HEK293T (cell line): ENCODE data around the gene SETBP1.

Experiments
- CTCF ChIA-PET: fragments of 350-600 bp; formaldehyde crosslinking; extraction: SDS; loops from one replicate; lab custom pipeline; 2021; ENCODE audit warnings: antibody characterized with exemption, inconsistent platforms; lab: Yijun Ruan, JAX
- POLR2A ChIA-PET: fragments of 350-600 bp; formaldehyde crosslinking; extraction: SDS; loops from one replicate; lab custom pipeline; 2020; ENCODE audit warnings: antibody characterized with exemption, inconsistent platforms; lab: Yijun Ruan, JAX
- DNase-seq: peaks from one replicate; pipeline ENCODE4 v3.0.0; 2012; ENCODE audit warnings: mixed read lengths; ENCODE audit errors: extremely low spot score
- ARNT ChIP-seq: fragments of 450-650 bp; IDR thresholded peaks from 2 replicates; pipeline ENCODE4 v1.6.1; 2017; ENCODE audit warnings: mild to moderate bottlenecking
- BHLHE40 ChIP-seq: fragments of 450-650 bp; IDR thresholded peaks from 2 replicates; pipeline ENCODE4 v1.6.1; 2016; ENCODE audit warnings: mild to moderate bottlenecking, moderate library complexity, borderline replicate concordance
- CTBP1 ChIP-seq: fragments of 450-650 bp; IDR thresholded peaks from 2 replicates; pipeline ENCODE4 v1.6.1; 2016; ENCODE audit warnings: borderline replicate concordance
- ELF4 ChIP-seq: fragments of 450-650 bp; IDR thresholded peaks from 2 replicates; pipeline ENCODE4 v1.6.1; 2017; ENCODE audit warnings: antibody characterized with exemption
- FOXA1 ChIP-seq: fragments of 450-650 bp; IDR thresholded peaks from 2 replicates; pipeline ENCODE4 v1.6.1; 2016; ENCODE audit warnings: mild to moderate bottlenecking
- FOXK2 ChIP-seq: fragments of 450-650 bp; IDR thresholded peaks from 2 replicates; pipeline ENCODE4 v1.6.1; 2016; ENCODE audit warnings: mild to moderate bottlenecking
- FOXM1 ChIP-seq: fragments of 450-650 bp; IDR thresholded peaks from 2 replicates; pipeline ENCODE4 v1.6.1; 2017; ENCODE audit warnings: mild to moderate bottlenecking, borderline replicate concordance
- HDGF ChIP-seq: fragments of 450-650 bp; IDR thresholded peaks from 2 replicates; pipeline ENCODE4 v1.6.1; 2017; ENCODE audit warnings: antibody characterized with exemption, borderline replicate concordance
- L3MBTL2 ChIP-seq: fragments of 450-650 bp; conservative IDR thresholded peaks from 2 replicates; pipeline ENCODE4 v1.6.1; 2016; ENCODE audit warnings: mild to moderate bottlenecking
- LEF1 ChIP-seq: fragments of 450-650 bp; IDR thresholded peaks from 2 replicates; pipeline ENCODE4 v1.6.1; 2017; ENCODE audit warnings: mild to moderate bottlenecking, borderline replicate concordance
- NFRKB ChIP-seq: fragments of 450-650 bp; IDR thresholded peaks from 2 replicates; pipeline ENCODE4 v1.6.1; 2016; ENCODE audit warnings: mild to moderate bottlenecking, moderate library complexity
- SP1 ChIP-seq: fragments of 450-650 bp; IDR thresholded peaks from 2 replicates; pipeline ENCODE4 v1.6.1; 2017
- SUZ12 ChIP-seq: fragments of 450-650 bp; IDR thresholded peaks from 2 replicates; pipeline ENCODE4 v1.6.1; 2016; ENCODE audit warnings: mild to moderate bottlenecking
- TARDBP ChIP-seq: fragments of 450-650 bp; IDR thresholded peaks from 2 replicates; pipeline ENCODE4 v1.6.1; 2016
- ZNF384 ChIP-seq: fragments of 450-650 bp; IDR thresholded peaks from 2 replicates; pipeline ENCODE4 v1.6.1; 2016
- TF ChIP-seq, protein P1 (sequence below): fragments of 450-650 bp; IDR thresholded peaks from 2 replicates; pipeline ENCODE4 v1.6.1; 2016

Gene SETBP1

DNA sequence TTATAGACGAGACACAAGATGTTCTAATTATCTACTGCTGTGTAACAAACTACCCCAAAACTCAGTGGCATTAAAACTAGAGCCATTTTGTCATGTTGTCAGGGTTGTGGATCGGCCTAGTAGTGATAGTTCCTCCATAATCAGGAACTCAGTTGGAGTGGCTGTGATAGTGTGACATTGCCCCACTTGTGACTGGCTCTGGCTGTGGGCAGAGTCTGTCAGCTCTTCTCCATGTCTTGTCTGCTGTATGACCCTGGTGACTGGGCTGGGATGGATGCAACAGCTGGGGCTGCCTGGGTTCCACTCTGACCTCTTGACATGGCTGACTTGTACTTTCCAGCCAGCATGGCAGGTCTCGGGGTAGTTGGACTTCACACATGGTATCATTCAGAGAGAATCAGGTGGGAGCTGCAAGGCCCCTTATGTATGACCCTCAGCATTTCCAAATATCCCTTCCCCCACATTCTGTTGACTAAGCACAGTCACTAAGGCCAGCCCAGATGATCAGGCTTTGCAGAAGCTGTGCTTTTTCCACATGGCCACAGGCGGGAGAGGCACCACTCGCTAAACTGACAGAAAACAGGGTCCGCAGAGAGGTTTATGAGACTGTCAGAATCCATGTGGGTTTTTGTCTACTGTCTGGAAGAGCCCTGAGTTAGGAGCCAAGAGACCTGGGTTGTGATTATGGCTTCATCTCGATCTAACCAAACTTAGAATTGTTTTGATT is 50.3 kb downstream of the SETBP1 start:
- ChIA-PET CTCF (no interaction called here), POLR2A (no interaction called here)
- DNase-seq, result no peak
- TF ChIP-seq ELF4, result no peak
- no peak for TF ChIP-seq ZNF384
- no peak for TF ChIP-seq FOXM1
- no peak for TF ChIP-seq BHLHE40
- no peak for TF ChIP-seq L3MBTL2
- TF ChIP-seq TARDBP, result no peak
- TF ChIP-seq CTBP1, result no peak
- no peak for TF ChIP-seq FOXK2
- TF ChIP-seq ARNT, result no peak
- no peak for TF ChIP-seq SP1
- no peak for TF ChIP-seq HDGF
- no peak for TF ChIP-seq SUZ12
- TF ChIP-seq FOXA1, result no peak
- no peak for TF ChIP-seq NFRKB
- no peak for TF ChIP-seq LEF1

DNA sequence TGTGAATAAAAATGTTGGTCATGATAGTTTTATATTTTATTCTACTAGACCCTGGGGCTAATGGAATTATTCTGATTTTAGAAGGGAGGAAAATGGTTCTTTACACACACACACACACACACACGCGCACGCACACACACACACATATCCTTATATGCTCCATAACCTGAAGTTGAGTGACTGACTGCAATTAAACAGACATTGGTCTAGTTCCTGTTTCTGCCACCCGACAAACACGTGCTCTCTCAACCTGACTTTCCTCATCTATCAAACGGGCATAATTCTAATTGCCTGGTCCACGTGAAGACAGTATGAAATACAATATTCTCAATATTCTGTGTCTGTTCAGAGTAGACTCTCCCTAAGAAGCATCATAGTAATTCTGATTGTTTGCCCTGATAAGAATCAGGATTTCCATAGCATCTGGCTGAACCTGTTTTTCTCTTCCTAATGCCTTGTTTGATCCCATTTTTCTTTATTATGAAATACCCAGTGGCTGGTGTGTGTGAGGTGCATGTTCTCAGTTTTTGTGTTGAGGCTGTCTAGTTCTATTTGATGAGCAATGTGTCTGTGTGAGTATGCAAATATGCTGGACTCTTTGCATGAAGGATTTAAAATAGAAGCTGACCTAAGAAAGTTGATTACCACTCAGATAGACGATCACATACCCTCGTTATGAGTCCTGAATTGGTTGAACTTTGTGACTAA is 51.0 kb downstream of the SETBP1 start:
- POLR2A ChIA-PET, result no interaction called here
- DNase-seq, result no peak
- CTCF ChIA-PET, result no interaction called here
- TF ChIP-seq HDGF, result no peak
- no peak for TF ChIP-seq L3MBTL2
- TF ChIP-seq NFRKB, result no peak
- no peak for TF ChIP-seq BHLHE40
- no peak for TF ChIP-seq ZNF384
- TF ChIP-seq CTBP1, result no peak
- no peak for TF ChIP-seq TARDBP
- TF ChIP-seq, protein P1, sequence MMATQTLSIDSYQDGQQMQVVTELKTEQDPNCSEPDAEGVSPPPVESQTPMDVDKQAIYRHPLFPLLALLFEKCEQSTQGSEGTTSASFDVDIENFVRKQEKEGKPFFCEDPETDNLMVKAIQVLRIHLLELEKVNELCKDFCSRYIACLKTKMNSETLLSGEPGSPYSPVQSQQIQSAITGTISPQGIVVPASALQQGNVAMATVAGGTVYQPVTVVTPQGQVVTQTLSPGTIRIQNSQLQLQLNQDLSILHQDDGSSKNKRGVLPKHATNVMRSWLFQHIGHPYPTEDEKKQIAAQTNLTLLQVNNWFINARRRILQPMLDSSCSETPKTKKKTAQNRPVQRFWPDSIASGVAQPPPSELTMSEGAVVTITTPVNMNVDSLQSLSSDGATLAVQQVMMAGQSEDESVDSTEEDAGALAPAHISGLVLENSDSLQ, result no peak
- no peak for TF ChIP-seq SP1
- TF ChIP-seq LEF1, result no peak
- TF ChIP-seq FOXK2, result no peak
- TF ChIP-seq FOXA1, result no peak
- TF ChIP-seq ARNT, result no peak
- TF ChIP-seq SUZ12, result no peak
- no peak for TF ChIP-seq FOXM1
- no peak for TF ChIP-seq ELF4

GRCh38 chr18:44732238-44732563 is 51.5 kb downstream of the SETBP1 start:
- CTCF ChIA-PET, result no interaction called here
- TF ChIP-seq FOXK2, result no peak
- no peak for TF ChIP-seq FOXA1
- TF ChIP-seq LEF1, result no peak
- TF ChIP-seq ARNT, result no peak
- POLR2A ChIA-PET, result no interaction called here

DNA sequence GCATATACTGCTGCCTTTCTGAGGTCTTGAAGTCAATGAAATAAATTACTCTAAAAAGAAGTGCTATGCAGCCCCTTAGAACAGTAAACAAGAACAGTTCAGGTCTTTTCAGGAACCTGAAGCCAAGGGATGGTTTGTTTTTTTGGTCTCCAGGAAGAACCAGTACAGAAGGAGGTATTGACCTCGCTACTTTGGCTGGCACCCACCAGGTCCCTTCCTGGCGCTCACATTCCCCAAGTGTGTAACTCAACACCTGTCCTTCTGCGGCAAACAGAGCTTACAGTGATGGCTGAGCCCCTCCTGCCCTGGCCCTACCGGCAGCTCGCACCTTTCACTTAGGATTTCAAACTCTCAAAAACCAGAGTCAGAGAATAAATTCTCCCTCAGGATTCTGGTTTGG is 51.9 kb downstream of the SETBP1 start:
- ChIA-PET POLR2A (no interaction called here), CTCF (interaction anchor here (0.7 kb wide), 1 partner anchor 94 kb away, joined by 3 read pairs; no protein-coding TSS in a partner anchor)
- TF ChIP-seq ARNT (no peak), SP1 (no peak), LEF1 (no peak), L3MBTL2 (no peak), CTBP1 (no peak), FOXM1 (no peak), ELF4 (no peak), FOXK2 (no peak), TARDBP (no peak), HDGF (no peak)
- DNase-seq, result no peak

More at GRCh38 chr18:44732238-44732563, 51.5 kb downstream of the SETBP1 start:
- DNase-seq, result no peak

DNA sequence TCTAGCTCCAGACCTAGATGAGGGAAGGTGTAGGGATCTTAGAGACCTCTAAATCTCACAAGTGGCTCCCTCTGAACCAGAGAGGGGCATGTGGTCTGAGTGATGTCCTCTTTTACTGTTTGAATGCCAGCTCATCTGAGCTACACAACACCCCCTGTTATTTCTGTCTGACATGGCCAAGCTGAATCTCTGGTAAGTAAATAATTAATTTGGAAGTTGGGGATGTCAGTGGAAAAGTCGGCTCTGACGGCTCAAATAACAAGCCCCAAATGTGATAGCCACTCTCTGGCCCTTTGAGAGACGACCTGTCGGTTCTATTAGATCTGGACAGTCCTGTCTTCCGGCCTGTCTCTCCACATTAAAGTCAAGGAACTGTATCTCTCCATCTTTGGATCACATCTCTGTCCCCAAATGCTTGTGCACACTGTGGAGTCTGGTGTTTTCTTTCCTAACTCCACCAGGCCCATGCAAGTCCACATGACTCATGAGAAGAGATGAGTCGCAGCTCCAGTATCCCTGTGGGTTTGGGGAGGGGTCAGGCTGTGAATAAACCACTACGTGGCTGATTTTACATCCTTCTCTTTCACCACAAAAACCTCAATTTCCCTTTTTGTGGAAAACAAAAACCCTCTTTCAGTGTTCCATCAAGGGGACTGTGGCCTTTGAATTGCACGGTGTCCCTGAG is 52.5 kb downstream of the SETBP1 start:
- ChIA-PET CTCF (interaction anchor here (0.7 kb wide), 1 partner anchor 93 kb away, joined by 3 read pairs; no protein-coding TSS in a partner anchor), POLR2A (no interaction called here)
- no peak for TF ChIP-seq L3MBTL2
- no peak for TF ChIP-seq FOXM1
- TF ChIP-seq BHLHE40, result no peak
- no peak for TF ChIP-seq LEF1
- TF ChIP-seq SUZ12, result no peak
- TF ChIP-seq, protein P1, result no peak
- TF ChIP-seq SP1, result no peak
- no peak for DNase-seq

DNA sequence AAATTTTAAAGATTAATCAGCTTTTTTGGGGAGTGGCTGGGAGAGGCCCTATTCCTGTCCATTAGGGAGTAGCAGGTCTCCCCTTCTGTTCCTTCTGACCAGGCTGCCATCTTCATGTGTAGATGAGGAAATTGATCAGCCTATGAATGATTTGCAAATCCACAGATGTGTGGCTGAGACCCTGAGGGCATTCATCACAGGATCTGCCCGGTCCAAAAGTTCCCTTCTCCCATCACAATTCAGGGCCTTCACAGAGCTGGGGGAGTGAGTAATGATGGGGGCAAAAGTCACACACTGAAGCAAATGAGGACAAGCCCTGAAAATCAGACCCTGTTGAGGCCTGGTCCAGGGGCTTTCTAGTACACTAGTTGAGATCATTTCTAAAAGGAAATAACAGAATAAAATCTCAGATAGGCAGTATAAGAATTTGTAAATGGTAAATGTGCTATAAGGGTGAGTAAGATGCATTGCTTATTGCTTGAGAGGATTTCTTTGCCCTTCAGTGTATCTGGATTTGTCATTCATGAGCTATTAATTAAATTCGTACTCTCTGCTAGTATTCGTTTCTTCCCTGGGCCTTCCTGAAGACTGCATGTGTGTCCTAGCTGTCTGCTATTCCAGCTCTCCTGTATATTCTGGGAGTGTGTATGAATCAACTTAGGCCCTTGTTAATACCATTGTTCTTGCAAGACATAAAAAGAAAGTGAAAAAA is 53.2 kb downstream of the SETBP1 start:
- TF ChIP-seq FOXM1, result no peak
- TF ChIP-seq, protein P1, result no peak
- no peak for TF ChIP-seq ZNF384
- no peak for TF ChIP-seq CTBP1
- no peak for TF ChIP-seq NFRKB
- no peak for TF ChIP-seq FOXA1
- TF ChIP-seq TARDBP, result no peak
- no peak for TF ChIP-seq L3MBTL2
- TF ChIP-seq ELF4, result no peak
- no peak for TF ChIP-seq LEF1
- TF ChIP-seq ARNT, result no peak
- TF ChIP-seq FOXK2, result no peak
- DNase-seq, result no peak
- POLR2A ChIA-PET, result no interaction called here
- CTCF ChIA-PET, result interaction anchor here (0.5 kb wide), 1 partner anchor 49 kb away, joined by 3 read pairs; no protein-coding TSS in a partner anchor
